ENCODE data around the gene CCDC51.

CCDC51 gene

DNA sequence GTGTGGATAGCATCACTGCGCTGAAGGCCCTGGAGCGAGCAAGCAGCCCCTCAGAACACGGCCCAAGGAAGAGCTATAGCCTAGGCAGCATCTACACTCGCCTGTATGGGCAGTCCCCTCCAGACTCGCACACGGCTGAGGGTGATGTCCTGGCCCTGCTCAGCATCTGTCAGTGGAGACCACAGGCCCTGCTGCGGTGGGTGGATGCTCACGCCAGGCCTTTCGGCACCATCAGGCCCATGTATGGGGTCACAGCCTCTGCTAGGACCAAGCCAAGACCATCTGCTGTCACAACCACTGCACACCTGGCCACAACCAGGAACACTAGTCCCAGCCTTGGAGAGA is 27.2 kb upstream of the CCDC51 start:
- no peaks in the 10 kb centered on the region for H3K27me3 ChIP-seq (replicated peaks)
- H3K4me3 ChIP-seq (ENCODE audit: low read depth, low read length) = peak overlapping the region; percentile 59
- H3K36me3 ChIP-seq (replicated peaks) = peaks cover 30% of the 10 kb centered on the region
- TF ChIP-seq, protein P1, sequence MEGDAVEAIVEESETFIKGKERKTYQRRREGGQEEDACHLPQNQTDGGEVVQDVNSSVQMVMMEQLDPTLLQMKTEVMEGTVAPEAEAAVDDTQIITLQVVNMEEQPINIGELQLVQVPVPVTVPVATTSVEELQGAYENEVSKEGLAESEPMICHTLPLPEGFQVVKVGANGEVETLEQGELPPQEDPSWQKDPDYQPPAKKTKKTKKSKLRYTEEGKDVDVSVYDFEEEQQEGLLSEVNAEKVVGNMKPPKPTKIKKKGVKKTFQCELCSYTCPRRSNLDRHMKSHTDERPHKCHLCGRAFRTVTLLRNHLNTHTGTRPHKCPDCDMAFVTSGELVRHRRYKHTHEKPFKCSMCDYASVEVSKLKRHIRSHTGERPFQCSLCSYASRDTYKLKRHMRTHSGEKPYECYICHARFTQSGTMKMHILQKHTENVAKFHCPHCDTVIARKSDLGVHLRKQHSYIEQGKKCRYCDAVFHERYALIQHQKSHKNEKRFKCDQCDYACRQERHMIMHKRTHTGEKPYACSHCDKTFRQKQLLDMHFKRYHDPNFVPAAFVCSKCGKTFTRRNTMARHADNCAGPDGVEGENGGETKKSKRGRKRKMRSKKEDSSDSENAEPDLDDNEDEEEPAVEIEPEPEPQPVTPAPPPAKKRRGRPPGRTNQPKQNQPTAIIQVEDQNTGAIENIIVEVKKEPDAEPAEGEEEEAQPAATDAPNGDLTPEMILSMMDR (IDR thresholded peaks at IDR 0.05; ENCODE audit: low read depth, low read length, missing control alignments) = no peak
- in situ Hi-C loops (cut with HindIII; ENCODE audit: low pct_ligation_motif_present, low sequenced_read_pairs) = no loop called here
- peak overlapping the region; percentile 100 for H3K27ac ChIP-seq
- DNase-seq = no peak

DNA sequence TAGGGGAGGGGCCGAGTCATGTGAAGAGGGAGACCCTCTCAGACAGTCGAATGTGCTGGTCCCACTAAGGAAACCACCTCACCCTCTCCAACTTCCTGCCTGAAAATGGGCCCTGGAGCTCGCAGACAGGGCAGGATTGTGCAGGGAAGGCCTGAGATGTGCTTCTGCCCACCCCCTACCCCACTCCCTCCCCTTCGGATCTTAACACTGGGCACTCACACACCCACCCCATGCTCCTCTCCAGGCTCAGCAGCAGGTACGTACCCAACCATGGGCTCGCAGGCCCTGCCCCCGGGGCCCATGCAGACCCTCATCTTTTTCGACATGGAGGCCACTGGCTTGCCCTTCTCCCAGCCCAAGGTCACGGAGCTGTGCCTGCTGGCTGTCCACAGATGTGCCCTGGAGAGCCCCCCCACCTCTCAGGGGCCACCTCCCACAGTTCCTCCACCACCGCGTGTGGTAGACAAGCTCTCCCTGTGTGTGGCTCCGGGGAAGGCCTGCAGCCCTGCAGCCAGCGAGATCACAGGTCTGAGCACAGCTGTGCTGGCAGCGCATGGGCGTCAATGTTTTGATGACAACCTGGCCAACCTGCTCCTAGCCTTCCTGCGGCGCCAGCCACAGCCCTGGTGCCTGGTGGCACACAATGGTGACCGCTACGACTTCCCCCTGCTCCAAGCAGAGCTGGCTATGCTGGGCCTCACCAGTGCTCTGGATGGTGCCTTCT is 26.6 kb upstream of the CCDC51 start:
- no peak for DNase-seq
- Histone ChIP-seq H3K27ac (peak overlapping the region; percentile 100), H3K4me3 (ENCODE audit: low read depth, low read length) (peak overlapping the region; percentile 59), H3K36me3 (replicated peaks) (peaks cover 30% of the 10 kb centered on the region), H3K27me3 (replicated peaks) (no peaks in the 10 kb centered on the region)
- in situ Hi-C loops (cut with HindIII; ENCODE audit: low pct_ligation_motif_present, low sequenced_read_pairs) = no loop called here
- TF ChIP-seq, protein P1 (IDR thresholded peaks at IDR 0.05; ENCODE audit: low read depth, low read length, missing control alignments) = no peak

DNA sequence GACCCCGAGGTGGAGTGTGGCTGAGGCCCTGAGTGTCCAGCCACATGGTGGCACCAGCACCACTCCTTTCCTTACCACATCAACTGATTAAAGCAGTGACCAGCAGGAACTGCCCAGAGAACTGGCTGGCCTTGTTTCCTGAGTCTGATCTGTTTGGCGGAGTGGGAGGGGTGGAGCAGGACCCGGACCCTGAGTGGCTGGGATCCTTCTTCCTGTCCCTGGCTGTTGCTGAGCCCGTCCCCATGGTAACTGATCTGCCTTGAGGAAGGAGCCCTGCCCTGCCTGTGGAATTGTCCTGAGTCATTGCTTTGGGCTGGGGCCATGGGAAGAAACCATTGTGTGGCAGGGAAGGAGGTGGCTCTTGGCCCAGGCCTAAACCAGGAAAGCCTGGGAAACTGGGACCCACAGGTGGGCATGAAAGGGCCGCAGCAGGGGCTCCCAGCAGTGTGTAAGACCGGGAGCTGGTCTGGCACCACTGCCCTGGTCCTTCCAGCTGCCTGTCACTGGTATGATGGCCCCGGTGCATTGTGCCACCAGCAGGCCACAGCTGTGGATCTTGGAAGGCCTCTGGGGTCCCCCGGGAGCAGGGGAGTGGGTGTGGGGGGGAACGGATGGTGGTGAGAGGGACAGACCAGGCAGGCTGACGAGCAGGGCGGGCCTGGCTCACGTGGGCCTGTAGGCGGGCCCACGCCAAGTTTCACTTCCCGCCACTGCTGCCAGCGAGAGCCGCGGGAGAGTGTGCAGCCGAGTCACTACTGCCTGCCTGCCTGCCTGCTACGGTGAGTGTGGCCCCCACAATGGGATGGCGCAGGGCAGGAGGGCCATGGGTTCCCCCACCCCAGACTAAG is 25.8 kb upstream of the CCDC51 start:
- in situ Hi-C loops (cut with HindIII; ENCODE audit: low pct_ligation_motif_present, low sequenced_read_pairs) = no loop called here
- Histone ChIP-seq H3K27me3 (replicated peaks) (no peaks in the 10 kb centered on the region), H3K27ac (peak overlapping the region; percentile 100), H3K4me3 (ENCODE audit: low read depth, low read length) (peak overlapping the region; percentile 59), H3K36me3 (replicated peaks) (peaks cover 32% of the 10 kb centered on the region)
- peak; percentile 100 for DNase-seq
- TF ChIP-seq, protein P1 (IDR thresholded peaks at IDR 0.05; ENCODE audit: low read depth, low read length, missing control alignments) = peak; percentile 81

DNA sequence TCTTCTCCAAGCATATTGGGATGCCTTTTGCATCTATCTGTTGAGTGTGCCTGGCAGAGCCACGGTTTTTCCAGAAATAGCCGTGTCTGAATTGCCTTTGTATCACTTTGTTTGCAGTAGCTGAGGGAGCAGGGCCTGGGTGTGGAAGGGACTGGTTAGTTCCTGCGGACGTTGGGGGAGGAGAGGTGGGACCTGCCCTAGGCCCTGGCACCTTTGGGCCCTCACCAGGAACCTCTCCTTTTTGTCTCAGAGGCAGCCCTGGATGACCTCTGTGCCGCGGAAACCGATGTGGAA is 25.3 kb upstream of the CCDC51 start:
- no peaks in the 10 kb centered on the region for H3K27me3 ChIP-seq (replicated peaks)
- in situ Hi-C loops (cut with HindIII; ENCODE audit: low pct_ligation_motif_present, low sequenced_read_pairs) = no loop called here
- H3K27ac ChIP-seq = peak overlapping the region; percentile 100
- H3K4me3 ChIP-seq (ENCODE audit: low read depth, low read length) = no peak overlapping the region
- H3K36me3 ChIP-seq (replicated peaks) = peaks cover 38% of the 10 kb centered on the region
- TF ChIP-seq, protein P1 (IDR thresholded peaks at IDR 0.05; ENCODE audit: low read depth, low read length, missing control alignments) = no peak
- DNase-seq = no peak

DNA sequence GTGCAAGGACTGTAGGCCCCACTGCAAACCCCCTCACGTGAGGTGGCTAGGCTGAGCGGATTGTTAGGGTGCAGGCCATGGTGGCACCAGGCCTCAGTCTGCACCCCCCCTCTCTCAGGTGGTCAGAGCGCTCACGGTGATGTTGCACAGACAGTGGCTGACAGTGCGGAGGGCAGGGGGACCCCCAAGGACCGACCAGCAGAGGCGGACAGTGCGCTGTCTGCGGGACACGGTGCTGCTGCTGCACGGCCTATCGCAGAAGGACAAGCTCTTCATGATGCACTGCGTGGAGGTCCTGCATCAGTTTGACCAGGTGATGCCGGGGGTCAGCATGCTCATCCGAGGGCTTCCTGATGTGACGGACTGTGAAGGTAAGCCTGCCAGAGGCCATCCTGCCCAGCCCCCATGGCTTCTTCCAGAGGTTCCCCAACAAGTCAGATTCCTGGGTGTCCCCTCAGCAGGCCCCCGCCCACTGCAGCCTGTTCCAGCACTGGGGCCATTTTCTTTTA is 24.8 kb upstream of the CCDC51 start:
- in situ Hi-C loops (cut with HindIII; ENCODE audit: low pct_ligation_motif_present, low sequenced_read_pairs) = no loop called here
- no peaks in the 10 kb centered on the region for H3K27me3 ChIP-seq (replicated peaks)
- peaks cover 38% of the 10 kb centered on the region for H3K36me3 ChIP-seq (replicated peaks)
- no peak for DNase-seq
- TF ChIP-seq, protein P1 (IDR thresholded peaks at IDR 0.05; ENCODE audit: low read depth, low read length, missing control alignments) = no peak
- no peak overlapping the region for H3K4me3 ChIP-seq (ENCODE audit: low read depth, low read length)
- H3K27ac ChIP-seq = peak overlapping the region; percentile 100

Data from brain microvascular endothelial cell (primary cell).